ENCODE results near the gene ACTR3C.

Gene ACTR3C

DNA sequence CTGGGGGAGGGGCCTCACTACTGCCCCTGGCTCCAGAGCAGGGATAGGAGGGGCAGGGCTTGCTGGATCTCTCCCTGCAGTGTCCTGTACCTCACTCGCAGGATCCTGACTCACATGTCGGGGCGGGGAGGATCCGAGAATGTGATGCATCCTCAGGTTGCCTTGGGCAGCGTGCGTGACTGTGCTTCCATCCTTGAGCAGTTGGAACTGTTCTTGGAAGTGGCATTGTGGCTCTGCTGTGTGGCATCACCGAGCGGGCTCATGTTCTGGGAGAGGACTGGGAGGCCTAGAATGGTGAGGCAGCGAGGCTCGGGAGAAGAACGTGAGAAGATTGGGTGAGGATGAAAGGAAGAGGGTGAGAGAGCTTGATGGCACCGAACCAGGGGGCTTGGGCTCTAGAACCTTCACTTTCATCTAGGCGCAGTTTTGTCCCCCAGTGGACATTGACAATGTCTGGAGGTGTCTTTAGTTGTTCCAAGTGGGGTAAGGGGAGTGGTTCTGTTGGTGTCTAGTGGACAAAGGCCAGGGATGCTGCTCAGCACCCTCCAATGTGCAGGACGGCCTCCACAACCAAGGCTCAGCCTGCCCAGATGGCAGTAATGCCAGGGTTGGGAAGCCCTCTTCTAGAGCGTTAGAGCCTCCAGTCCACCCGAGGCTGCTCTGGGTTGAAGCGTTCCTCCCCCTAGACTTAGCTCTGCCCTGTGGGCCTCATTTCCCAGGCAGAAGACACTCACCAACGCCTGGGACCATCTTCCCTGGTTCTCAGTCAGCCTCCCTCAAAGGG lies 9.7 kb upstream of the ACTR3C start:
- ATAC-seq, result no peak
- TF ChIP-seq ZNF8 (CRISPR knock-in tag; IDR thresholded peaks at IDR 0.05) (no peak), RARB (CRISPR knock-in tag; IDR thresholded peaks at IDR 0.05) (no peak), ZFP3 (CRISPR knock-in tag; IDR thresholded peaks at IDR 0.05) (no peak), SNAI2 (CRISPR knock-in tag; IDR thresholded peaks at IDR 0.05) (no peak), ESRRG (CRISPR knock-in tag; IDR thresholded peaks at IDR 0.05) (no peak), ISL1 (CRISPR knock-in tag; IDR thresholded peaks at IDR 0.05) (no peak), ZC3H10 (CRISPR knock-in tag; IDR thresholded peaks at IDR 0.05) (no peak), CSDC2 (CRISPR knock-in tag; IDR thresholded peaks at IDR 0.05) (no peak), CREB5 (CRISPR knock-in tag; IDR thresholded peaks at IDR 0.05; ENCODE audit: low read depth) (no peak)
- TF ChIP-seq, protein P1, sequence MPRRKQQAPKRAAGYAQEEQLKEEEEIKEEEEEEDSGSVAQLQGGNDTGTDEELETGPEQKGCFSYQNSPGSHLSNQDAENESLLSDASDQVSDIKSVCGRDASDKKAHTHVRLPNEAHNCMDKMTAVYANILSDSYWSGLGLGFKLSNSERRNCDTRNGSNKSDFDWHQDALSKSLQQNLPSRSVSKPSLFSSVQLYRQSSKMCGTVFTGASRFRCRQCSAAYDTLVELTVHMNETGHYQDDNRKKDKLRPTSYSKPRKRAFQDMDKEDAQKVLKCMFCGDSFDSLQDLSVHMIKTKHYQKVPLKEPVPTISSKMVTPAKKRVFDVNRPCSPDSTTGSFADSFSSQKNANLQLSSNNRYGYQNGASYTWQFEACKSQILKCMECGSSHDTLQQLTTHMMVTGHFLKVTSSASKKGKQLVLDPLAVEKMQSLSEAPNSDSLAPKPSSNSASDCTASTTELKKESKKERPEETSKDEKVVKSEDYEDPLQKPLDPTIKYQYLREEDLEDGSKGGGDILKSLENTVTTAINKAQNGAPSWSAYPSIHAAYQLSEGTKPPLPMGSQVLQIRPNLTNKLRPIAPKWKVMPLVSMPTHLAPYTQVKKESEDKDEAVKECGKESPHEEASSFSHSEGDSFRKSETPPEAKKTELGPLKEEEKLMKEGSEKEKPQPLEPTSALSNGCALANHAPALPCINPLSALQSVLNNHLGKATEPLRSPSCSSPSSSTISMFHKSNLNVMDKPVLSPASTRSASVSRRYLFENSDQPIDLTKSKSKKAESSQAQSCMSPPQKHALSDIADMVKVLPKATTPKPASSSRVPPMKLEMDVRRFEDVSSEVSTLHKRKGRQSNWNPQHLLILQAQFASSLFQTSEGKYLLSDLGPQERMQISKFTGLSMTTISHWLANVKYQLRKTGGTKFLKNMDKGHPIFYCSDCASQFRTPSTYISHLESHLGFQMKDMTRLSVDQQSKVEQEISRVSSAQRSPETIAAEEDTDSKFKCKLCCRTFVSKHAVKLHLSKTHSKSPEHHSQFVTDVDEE (CRISPR knock-in tag; IDR thresholded peaks at IDR 0.05), result no peak

- TF ChIP-seq, protein P1 (CRISPR knock-in tag; IDR thresholded peaks at IDR 0.05), result no peak
- no peak for TF ChIP-seq ARNTL (CRISPR knock-in tag; IDR thresholded peaks at IDR 0.05; ENCODE audit: borderline replicate concordance, low read depth)
- TF ChIP-seq PPARA (CRISPR knock-in tag; IDR thresholded peaks at IDR 0.05; ENCODE audit: borderline replicate concordance), result no peak
- TF ChIP-seq CREB5 (CRISPR knock-in tag; IDR thresholded peaks at IDR 0.05; ENCODE audit: low read depth), result no peak
- TF ChIP-seq TOX (CRISPR knock-in tag; IDR thresholded peaks at IDR 0.05; ENCODE audit: borderline replicate concordance), result no peak
- TF ChIP-seq ESRRG (CRISPR knock-in tag; IDR thresholded peaks at IDR 0.05), result no peak
- TF ChIP-seq, protein P2, sequence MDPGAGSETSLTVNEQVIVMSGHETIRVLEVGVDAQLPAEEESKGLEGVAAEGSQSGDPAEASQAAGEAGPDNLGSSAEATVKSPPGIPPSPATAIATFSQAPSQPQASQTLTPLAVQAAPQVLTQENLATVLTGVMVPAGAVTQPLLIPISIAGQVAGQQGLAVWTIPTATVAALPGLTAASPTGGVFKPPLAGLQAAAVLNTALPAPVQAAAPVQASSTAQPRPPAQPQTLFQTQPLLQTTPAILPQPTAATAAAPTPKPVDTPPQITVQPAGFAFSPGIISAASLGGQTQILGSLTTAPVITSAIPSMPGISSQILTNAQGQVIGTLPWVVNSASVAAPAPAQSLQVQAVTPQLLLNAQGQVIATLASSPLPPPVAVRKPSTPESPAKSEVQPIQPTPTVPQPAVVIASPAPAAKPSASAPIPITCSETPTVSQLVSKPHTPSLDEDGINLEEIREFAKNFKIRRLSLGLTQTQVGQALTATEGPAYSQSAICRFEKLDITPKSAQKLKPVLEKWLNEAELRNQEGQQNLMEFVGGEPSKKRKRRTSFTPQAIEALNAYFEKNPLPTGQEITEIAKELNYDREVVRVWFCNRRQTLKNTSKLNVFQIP (CRISPR knock-in tag; IDR thresholded peaks at IDR 0.05; ENCODE audit: borderline replicate concordance, low read depth), result no peak
- no peak for TF ChIP-seq GLIS3 (CRISPR knock-in tag; IDR thresholded peaks at IDR 0.05)
- no peak for TF ChIP-seq RARB (CRISPR knock-in tag; IDR thresholded peaks at IDR 0.05)
- no peak for TF ChIP-seq ZC3H10 (CRISPR knock-in tag; IDR thresholded peaks at IDR 0.05)
- TF ChIP-seq, protein P3, sequence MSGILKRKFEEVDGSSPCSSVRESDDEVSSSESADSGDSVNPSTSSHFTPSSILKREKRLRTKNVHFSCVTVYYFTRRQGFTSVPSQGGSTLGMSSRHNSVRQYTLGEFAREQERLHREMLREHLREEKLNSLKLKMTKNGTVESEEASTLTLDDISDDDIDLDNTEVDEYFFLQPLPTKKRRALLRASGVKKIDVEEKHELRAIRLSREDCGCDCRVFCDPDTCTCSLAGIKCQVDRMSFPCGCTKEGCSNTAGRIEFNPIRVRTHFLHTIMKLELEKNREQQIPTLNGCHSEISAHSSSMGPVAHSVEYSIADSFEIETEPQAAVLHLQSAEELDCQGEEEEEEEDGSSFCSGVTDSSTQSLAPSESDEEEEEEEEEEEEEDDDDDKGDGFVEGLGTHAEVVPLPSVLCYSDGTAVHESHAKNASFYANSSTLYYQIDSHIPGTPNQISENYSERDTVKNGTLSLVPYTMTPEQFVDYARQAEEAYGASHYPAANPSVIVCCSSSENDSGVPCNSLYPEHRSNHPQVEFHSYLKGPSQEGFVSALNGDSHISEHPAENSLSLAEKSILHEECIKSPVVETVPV (CRISPR knock-in tag; IDR thresholded peaks at IDR 0.05), result no peak
- no peak for TF ChIP-seq PATZ1 (CRISPR knock-in tag; IDR thresholded peaks at IDR 0.05; ENCODE audit: borderline replicate concordance)
- TF ChIP-seq CSDC2 (CRISPR knock-in tag; IDR thresholded peaks at IDR 0.05), result no peak
- TF ChIP-seq OSR1 (CRISPR knock-in tag; IDR thresholded peaks at IDR 0.05), result no peak
- no peak for TF ChIP-seq ZFP3 (CRISPR knock-in tag; IDR thresholded peaks at IDR 0.05)
- no peak for TF ChIP-seq ZNF70 (CRISPR knock-in tag; IDR thresholded peaks at IDR 0.05)
- TF ChIP-seq SNAI2 (CRISPR knock-in tag; IDR thresholded peaks at IDR 0.05), result no peak
- no peak for TF ChIP-seq TCF4 (CRISPR knock-in tag; IDR thresholded peaks at IDR 0.05; ENCODE audit: borderline replicate concordance)
- no peak for TF ChIP-seq ZNF8 (CRISPR knock-in tag; IDR thresholded peaks at IDR 0.05)
- TF ChIP-seq ZFP30 (CRISPR knock-in tag; IDR thresholded peaks at IDR 0.05), result no peak
Measured at GRCh38 chr7:150330211-150330885, 7.0 kb upstream of the ACTR3C start.

More at GRCh38 chr7:150330211-150330885, 7.0 kb upstream of the ACTR3C start:
- no peak for ATAC-seq
